HG03066 (cell line): ENCODE measurements around the gene SIK2.
"Not testable (repeated sequence)": the region's sequence is repeated elsewhere in the genome, so short reads cannot be mapped to it uniquely, and the experiment has no call there.

ENCODE experiments used
- ATAC-seq: cut with Tn5 transposase; IDR thresholded peaks from one replicate; pipeline ENCODE4 v1.9.1; 2021; ENCODE audit warnings: low read depth; ENCODE audit not compliant: unreplicated experiment

Gene SIK2

DNA sequence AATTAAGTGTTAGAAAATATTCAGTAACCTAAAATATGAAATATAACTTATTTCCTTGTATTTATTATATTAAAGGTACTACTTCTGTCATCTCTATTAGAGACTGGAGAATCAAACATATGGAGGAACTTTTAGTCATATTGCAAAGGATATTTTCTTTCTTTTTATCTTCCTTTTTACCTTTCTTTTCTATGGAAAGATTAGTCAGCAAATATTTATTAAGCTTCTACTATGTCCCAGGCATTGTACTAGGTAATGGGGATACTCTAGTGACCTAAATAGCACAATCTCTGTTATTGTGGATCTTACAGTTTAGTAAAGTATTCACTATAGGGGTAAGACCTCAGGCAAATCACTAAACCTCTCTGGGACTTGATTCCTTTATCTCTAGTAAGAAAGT lies 18.3 kb downstream of the SIK2 start:
- no peak for ATAC-seq

DNA sequence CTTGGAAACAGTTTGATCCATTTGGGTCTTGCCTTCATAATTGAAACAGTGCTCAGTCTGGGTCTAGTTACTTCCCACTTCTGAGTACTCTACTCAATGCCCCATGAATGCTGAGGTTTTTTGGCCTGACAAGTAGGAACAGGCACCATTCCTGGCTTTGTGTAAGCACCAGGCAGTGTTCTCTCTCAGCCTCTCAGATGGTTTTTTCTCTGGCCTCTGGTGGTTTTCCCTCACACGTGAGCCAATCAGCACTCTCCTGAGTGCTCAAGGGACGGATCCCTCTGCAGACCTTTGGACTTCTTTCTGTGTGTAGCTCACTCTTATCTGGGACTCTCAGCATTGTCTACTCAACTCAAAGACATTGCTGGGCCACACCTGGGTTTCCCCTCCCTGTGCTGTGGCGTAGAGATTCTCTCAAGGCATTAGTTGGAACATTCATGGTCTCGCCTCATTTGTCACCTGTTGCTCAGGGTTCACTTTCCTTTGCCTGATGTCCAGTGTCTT lies 21.3 kb downstream of the SIK2 start:
- no peak for ATAC-seq

DNA sequence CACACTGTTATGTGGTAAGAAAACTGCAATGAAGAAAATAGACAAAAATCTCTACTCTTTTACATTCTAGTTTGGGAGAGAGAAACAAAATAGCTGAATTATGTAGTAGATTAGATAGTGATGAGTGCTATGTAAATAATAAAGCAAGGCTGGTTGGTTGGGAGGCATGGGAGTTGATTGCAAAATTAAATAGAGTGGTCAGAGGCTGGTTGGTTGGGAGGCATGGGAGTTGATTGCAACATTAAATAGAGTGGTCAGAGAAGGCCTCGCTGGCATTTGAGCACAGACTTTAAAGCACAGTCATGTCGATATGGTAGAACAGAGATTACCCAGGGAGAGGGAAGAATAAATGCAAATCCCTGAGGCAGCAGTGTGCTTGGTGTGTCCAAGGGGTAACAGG lies 22.4 kb downstream of the SIK2 start:
- ATAC-seq: no peak

DNA sequence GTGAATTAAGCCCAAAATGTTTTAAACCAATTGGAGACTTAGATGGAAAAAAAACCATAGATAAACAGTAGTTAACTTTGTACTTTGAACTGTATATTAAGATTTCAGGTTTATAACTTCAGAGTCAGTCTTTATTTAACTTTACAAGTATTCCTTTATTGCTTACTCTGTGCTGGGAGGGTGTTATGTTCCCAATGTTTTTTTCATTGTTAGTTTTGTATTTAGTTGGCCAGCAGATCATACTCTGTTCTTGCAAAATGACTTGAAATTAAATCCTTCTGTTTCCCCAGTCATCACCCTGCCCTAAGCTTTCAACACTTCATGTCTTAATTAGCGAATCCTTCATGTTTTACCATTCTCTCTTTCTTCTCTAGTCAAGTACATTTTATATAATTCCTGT lies 25.3 kb downstream of the SIK2 start:
- no peak for ATAC-seq

DNA sequence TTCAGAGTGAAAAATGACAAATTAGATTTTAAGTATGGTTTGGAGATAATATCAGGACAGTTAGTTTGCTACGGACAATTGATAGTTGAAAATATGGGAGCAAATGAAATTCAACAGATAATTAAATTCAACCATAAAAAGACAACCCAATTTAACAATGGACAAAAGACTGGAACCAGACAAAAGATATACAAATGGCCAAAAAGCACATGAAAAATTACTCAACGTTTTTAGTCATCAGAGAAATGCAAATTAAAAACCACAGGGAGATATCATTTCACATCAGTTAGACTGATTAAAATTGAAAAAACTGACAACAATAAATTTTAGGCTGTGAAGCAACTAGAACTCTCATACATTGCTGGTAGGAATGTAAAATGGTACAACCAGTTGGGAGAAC lies 27.2 kb downstream of the SIK2 start:
- ATAC-seq: no peak

DNA sequence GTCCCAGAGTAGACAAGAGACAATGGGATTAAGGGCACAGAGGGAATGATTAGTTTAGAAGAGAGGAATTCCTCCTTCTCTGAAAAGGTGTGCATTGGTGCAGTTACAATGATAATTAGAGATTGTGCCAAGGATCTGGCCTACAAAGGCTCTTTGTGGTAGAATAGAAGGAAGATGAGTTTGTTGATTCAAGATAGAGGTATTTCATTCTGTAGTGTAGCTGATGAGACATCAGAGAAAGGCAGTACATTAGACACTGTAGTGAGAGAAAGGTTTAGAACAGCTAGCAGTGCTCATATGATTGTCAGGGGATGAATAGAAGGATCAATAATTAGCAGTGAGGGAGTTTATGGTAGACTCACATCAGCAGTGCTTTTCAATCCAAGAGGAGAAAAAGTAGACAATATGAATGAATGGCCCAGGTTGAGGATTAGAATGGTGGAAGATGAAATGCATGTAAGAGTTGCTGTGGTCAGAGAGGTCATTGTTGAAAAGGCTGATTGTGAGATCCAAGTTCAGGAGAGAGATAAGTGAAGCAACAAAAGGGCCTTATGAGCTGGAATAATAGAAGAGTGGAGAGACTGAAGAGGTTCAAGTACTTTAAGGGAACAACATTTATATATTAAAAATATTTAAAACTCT lies 28.9 kb downstream of the SIK2 start:
- no peak for ATAC-seq

DNA sequence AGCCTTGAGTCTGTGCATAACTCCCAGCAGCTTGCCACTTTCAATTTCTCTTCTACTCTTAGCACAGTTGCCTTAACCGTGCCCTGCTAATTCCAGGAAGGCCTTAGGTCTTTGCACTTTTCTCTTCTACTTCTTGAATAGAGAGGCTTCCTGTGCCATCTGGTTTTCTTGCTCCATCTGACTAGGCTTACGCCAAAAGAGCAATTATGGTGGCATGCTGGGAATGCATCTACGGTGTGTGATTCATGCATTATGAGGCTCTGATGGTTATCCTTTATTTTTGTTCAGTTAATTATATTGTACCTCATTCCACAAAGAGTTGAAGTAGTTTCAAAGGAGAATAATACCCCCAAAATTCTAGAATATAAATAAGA lies 29.4 kb downstream of the SIK2 start:
- ATAC-seq: no peak

DNA sequence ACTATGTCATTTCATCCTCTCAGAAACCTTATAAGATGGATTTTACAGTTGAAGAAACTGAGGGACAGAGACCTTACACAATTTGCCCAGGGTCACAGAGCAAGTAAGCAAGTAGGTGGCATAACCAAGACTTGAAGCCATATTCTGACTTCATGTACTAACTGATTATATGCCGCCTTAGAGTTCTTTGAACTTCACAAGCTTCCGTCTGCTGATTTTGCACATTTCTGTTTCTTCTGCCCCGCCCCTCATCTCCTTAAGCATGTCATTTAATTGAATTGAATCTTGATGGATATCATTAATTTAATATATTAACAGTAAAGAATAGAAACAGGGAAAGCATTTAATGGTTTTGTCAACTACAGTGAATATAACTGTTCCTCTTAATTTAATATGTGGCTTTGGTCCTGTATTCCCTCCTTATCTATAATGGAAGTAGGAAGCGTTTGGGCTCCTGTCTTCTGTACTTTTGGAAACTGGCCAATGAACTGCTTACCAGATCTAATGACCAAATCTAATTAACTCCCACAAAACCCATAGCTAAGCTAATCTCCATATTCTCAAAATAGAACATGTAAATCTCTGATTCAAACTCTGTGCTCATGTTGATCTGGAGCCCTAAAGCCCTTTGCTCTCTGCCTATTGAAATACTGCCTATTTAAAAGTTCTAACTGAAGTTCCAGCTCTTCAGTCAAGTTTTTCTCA lies 30.4 kb downstream of the SIK2 start:
- ATAC-seq: no peak

DNA sequence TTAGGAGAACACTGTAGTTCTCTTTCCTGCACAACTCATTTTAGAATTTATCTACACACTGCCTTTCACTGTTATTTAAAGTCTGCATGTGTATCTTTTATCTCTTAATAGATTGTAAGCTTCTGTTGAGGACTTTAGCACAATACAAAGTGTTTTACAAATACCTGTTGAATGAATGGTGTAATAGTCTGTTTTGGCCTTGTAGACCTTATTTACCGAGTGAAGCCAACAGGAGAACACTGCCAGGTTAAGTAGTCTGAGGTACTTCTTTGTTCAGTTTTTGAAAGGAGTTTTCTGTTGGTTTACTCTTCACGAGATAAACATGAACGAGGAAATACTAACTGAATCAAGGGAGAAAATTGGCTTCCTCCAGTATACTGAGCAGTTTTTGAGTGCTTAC lies 31.0 kb downstream of the SIK2 start:
- no peak for ATAC-seq

DNA sequence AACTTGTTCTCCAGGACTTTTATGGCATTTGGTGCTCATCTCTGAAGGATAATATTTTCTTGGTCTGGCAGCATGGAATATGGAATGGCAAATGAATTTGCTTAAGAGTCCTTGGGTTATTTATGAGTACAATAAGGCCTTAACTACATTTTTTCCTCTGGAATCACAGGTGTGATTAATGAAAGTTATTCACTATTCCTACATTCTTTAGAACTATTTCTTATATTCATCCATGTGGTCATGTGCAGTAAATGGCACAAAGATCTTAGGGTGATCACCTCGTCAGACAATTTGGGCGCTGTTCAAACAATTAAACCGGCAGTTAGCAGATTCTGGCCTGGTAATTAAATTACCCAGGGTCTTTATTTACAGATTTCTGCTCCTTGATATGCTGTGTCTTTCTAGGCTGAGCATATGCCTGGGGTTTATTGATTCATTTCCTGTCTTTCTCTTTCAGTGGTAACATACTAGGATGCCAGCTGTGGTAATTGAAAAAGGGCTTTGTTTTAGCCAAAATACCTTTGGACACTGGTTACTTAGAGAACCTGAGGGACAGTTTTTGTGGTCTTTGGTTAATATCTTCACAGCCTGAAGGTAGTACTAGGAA lies 31.6 kb downstream of the SIK2 start:
- ATAC-seq: no peak

DNA sequence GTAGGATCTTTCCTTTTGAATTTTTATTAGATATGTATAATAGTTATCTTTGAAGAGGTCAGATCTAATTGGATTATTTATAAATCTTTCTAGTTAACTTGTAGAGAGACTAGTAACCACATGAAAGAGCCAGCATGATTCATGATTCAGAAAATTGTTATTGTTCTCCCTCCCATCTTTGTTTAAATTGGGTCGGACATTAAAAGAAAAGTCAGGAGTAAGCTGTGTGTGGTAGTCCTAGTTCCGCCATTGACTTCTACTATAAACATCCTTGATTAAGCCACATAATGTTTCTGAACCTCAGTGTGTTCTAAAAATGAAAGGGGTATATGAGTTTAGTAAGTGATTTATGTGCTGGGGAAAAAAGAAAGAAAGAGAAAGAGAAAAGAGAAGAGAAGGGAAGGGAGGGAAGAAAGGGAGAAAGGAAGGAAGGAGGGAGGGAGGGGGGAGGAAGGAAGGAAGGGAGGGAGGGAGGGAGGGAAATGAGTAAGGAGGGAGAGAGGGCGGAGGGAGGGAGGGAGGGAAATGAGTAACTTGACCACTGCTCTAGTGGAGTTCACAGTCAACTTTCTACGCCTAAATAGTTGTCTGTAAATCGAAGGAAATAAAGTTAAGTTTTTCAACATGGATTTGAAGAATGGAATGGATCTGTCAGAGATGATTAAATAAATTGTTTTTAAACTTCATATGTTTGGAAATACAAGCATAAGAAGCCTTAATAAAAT lies 32.9 kb downstream of the SIK2 start:
- ATAC-seq: no peak

DNA sequence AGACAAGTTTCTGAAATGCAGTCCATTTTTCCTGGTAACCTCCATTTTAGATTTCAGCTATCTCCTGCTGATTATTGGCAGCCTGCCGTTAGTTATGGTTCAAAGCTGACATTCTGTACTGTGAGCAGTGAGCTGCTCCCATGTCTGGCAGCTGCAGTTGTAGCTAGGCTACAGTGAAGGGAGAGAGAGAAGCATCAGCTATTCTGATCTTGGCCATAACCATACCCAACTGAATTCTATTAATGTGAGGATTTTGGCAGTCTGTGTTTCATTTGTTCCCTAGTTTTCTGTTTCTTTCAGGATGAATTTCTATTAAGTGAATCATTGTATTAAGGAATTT lies 33.4 kb downstream of the SIK2 start:
- ATAC-seq: no peak

DNA sequence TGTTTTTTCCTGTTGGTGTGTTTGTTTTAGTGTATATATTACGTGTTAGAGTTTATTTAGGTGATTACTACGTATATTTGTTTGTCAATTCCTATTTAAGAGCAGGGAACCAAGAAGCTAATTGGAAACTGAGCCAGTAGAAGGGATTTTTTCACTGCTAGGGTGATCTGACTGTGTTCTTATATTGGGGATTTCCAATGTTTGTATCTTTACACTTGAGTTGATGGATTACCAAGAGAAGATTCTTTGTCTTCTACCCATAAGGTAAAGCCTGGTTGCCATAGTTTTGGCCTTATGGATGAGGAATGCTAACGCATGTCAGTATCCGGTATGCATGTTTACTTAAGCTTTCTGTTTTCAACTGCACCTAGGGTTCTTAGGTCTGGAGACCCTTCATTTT lies 35.6 kb downstream of the SIK2 start:
- ATAC-seq: no peak

DNA sequence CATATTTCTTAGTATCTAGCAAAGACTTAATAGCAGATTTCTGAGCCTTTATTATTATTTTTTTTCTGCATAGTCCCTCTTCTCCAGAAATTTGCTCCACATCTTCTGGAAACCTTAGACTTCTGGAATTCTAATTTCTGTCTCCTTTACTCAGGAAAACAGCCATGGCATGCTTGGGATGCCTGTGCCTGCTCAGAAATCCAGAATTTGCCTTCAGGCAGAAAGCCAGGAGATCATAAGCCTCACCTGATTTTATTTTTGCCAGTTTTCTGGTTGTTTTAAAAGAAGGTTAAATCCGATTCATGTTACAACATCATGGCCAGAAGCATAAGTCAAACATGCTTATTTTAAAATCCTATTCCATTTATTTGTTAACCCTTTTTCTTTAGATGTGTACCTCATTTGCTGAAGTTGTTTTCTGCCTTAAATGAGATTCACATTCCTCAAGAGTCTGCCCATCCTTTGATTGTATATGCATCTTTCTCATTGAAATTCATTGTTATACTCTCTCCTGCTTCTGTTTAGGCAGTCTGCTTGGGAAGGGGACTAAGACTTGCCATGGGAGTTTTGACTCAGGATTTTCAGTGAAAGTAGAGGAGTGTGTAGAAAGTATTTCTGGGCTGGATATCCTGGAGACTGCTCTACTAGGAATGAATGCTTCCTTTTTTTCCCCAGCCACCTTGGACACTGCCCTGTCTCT lies 37.1 kb downstream of the SIK2 start:
- no peak for ATAC-seq

DNA sequence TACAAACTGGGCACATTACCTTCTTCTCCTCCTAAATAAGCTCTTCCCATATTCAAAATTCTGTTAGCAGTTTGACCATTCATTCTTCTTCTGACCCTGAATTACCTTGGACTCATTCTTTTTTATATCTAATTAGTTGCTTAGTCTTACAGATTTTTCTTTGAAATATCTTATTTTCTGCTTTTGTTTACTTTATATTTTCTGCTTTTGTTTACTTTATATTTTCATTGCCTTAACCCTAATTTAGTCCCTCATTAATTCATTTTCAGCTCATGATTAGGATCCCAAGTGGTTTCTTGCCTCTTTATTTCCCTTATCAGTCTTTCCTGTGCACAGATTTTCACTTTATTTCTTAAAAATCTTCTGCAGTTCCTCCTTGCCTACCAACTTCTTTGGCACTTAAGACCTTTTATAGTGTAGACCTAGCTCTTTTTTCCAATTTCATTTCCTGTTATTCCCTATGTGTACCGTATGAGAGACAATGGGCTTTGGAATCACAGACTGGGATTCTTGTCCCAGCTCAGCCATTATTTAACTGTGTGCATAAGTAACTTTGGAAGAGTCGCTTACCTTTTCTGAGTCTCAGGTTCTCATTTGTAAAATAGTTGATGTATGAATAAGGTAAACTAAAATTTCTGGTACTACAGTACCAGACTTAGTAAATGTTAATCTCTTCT lies 39.2 kb downstream of the SIK2 start:
- no peak for ATAC-seq

DNA sequence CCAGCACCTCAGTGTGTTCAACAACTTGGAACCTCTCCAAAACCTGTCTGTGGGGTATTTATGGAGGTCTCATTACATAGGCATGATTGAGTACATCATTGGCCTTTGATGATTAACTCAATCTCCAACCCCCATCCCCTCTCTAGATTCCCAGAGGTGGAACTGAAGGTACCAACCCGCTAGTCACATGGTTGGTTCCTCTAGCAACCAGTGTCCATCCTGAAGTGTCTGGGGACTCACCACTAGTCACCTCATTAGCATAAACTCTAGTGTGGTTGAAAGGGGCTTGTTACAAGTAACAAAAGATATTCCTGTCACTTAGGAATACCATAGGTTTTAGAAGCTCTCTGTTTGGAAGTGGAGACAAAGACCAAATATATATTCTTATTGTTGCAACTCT lies 40.3 kb downstream of the SIK2 start:
- no peak for ATAC-seq

DNA sequence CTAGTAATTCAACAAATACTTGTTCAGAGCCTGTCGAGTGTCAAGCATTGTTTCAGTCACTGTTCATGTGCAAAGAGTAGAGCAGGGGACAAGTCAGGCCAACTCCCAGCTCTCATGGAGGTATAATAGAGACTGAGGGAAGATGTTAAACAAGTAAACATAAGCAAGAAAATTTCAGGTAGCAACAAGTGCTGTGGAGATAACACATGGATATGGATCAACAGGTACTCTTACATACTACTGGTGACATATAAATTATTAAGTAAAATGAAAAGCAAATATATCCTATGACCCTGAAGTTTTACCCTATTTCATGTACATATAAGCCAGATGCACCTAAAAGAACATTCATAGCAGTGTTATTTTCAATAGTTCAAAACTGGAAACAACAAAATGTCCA lies 42.7 kb downstream of the SIK2 start:
- no peak for ATAC-seq

DNA sequence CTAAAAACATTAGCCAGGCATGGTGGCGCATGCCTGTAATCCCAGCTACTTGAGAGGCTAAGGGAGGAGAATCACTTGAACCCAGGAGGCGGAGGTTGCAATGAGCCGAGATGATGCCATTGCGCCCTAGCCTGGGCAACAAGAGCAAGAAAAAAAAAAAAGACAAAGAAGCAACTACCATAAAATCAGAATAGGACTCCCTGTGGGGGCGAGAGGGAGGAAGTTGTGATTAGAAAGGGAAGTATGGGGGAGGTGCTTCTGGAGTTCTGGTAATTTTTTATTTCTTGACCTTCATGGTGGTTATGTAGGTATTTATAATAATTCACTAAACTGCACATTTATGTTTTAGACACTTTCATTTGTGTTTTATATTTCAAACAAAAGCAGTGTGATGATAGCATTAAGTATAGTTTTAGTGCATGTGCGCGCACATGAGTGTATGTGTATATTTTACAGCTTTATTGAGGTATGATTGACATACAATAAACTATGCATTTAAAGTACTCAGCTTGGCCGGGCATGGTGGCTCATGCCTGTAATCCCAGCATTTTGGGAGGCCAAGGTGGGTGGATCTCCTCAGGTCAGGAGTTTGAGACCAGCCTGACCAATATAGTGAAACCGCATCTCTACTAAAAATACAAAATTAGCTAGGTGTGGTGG lies 43.5 kb downstream of the SIK2 start:
- no peak for ATAC-seq

DNA sequence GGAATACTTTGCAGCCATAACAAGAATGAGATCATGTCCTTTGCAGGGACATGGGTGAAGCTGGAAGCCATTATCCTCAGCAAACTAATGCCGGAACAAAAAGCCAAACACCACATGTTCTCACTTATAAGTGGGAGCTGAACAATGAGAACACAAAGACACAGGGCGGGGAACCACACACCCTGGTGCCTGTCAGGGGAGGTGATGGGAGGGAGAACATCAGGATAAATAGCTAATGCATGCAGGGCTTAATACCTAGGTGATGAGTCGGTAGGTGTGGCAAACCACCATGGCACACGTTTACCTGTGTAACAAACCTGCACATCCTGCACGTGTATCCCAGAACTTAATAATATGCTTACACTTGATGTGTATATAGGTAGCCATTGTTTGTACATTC lies 49.1 kb downstream of the SIK2 start:
- ATAC-seq: not testable (repeated sequence)

DNA sequence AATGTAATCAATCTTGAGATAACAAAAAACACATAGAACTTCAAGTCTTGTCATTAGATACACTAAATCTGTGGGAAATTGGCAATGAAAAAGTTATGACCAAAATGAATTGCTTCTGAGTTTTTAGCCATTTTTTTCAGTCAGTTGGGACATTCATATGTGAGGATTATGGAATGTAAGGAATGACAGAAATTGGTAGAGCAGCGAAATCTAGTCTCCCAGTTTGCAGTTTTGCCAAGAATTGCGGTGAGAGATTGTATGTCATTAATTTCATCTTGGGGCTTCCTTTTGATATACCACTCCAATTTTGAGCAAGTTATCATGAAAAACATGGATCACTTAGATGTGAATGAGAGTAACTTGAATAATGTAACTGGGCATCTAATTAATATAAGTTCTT lies 49.9 kb downstream of the SIK2 start:
- no peak for ATAC-seq
